GM10266 (cell line): Measurements from ENCODE around the gene ZNF746.

Source experiments
- DNase-seq: peaks from one replicate; pipeline ENCODE4 v3.0.0; 2012; ENCODE audit errors: extremely low spot score
- TF ChIP-seq, protein P1 (sequence below): IDR thresholded peaks from 2 replicates; pipeline ENCODE4 v1.5.1; 2012; ENCODE audit warnings: mild to moderate bottlenecking, low read depth; ENCODE audit not compliant: control insufficient read depth, insufficient read depth; ENCODE audit errors: missing control alignments

Gene ZNF746

DNA sequence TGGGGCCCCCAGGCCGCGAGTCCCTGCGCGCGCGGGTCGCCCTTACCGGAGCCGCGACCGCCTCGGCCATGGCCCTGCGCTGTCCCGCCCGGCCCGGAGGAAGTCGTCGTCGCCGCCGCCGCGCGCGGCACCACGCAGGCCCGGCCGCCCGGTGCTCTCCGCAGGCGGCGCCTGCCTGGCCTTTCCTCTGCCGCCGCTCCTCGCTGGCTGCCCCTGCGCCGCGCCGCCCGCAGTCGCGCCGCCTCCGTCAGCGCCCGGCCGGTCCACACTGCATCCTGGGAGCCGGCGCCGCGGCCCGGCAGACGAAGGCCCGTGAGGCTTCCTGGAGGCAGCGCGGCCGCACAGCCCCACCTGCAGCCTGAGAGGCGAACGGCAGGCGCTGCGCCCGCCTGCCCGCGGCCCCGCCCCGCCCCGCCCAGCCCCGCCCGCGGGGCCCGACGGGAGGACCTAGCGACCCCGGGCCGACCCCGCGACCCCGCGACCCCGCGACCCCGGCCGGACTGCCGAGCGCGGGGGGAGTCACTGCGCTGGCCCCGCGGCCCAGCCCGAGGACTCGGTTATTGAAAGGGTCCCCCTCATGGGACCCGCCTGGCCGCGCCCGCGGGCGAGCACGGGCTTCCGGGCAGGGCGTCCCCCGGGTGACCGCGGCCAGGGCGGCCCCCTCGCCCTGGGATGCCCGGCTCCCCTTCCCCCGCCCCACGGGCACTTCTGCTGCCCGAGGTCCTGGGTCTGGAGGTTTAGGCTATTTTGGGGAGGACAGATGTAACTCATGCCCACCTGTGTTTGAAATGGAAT lies at the start of gene ZNF746:
Gene ZNF746 (minus strand): TSS at position 343 of the 795 bp plus-strand sequence. CDS start 273 bp downstream, at position 70.
- TF ChIP-seq, protein P1, sequence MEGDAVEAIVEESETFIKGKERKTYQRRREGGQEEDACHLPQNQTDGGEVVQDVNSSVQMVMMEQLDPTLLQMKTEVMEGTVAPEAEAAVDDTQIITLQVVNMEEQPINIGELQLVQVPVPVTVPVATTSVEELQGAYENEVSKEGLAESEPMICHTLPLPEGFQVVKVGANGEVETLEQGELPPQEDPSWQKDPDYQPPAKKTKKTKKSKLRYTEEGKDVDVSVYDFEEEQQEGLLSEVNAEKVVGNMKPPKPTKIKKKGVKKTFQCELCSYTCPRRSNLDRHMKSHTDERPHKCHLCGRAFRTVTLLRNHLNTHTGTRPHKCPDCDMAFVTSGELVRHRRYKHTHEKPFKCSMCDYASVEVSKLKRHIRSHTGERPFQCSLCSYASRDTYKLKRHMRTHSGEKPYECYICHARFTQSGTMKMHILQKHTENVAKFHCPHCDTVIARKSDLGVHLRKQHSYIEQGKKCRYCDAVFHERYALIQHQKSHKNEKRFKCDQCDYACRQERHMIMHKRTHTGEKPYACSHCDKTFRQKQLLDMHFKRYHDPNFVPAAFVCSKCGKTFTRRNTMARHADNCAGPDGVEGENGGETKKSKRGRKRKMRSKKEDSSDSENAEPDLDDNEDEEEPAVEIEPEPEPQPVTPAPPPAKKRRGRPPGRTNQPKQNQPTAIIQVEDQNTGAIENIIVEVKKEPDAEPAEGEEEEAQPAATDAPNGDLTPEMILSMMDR: peak; percentile 84
- peak; percentile 99 for DNase-seq

DNA sequence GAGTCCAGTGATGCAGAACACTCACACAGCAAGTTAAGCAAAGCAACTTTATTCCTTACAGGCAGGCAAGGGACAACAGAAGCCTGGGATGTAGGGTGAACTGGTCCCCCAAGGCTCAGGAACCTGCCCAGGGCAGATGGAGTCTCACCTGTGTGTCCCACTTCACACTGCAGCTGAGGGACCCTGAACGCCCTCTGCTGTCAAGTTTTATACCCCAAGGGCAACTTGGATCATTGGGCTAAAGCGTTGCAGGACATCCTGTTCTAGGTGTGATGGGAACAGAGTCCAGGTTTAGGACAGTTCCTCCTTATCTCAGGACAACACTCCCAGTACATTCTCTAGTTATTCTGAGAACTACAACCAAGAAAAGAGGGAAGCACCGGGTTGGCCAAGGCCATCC lies 49.5 kb upstream of the ZNF746 start:
- TF ChIP-seq, protein P1: no peak
- no peak for DNase-seq

DNA sequence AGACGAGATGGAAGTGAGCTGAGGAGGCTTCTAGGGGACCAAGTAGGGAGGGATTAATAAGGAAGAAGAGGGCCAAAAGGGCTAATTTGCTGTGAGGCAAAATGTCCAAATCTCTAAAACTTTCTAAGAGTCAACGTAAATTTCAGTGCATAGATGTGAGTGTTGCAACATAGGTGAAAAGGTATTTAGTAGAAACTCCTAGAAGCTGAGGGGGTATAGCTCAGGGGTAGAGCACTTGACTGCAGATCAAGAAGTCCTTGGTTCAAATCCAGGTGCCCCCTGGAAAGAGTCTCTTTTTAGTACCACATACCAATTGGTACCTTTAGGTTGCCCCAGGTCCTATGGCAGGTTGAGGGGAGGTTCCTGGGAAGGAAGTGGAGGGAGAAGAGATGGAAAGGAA lies 48.7 kb upstream of the ZNF746 start:
- DNase-seq: no peak

DNA sequence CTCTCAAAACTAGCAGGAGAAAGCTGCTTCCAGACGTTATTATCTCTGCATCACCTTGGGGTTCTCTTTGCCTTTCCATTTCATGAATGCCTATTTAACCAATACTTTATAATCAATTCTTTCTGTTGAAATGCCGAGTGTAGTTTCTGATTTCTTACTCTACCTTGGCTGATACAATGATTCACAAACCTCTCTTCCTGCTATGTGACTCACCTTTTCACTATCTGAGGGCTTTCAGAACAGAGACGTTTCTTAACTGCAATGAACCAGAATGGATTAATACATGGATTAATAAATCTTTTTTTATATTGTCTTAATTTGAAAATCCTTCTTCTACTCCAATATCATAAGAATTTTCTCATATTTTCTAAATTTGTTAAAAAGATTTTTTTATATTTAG lies 46.4 kb upstream of the ZNF746 start:
- TF ChIP-seq, protein P1: no peak
- DNase-seq: no peak

More for the DNA sequence above, 48.7 kb upstream of the ZNF746 start:
- TF ChIP-seq, protein P1: no peak

DNA sequence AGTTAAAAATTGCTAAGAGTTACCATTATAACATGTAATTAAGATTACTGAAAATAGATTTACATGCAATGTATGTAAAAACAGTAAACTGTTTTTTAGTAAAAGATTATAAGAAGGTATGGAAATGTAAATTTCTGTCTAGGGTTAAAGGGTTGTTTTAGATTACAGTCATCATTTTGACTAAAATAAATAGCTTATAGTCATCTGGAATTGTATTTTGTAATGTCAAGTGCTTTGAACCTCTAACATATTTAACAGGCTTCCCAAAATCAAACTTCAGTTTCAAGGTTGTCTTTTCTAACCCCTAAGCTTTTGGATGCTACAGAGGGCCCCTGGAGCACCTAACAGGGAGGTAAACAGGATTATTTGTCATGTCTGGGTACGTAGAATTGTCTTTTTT lies 35.0 kb upstream of the ZNF746 start:
- DNase-seq: no peak
- TF ChIP-seq, protein P1: no peak

DNA sequence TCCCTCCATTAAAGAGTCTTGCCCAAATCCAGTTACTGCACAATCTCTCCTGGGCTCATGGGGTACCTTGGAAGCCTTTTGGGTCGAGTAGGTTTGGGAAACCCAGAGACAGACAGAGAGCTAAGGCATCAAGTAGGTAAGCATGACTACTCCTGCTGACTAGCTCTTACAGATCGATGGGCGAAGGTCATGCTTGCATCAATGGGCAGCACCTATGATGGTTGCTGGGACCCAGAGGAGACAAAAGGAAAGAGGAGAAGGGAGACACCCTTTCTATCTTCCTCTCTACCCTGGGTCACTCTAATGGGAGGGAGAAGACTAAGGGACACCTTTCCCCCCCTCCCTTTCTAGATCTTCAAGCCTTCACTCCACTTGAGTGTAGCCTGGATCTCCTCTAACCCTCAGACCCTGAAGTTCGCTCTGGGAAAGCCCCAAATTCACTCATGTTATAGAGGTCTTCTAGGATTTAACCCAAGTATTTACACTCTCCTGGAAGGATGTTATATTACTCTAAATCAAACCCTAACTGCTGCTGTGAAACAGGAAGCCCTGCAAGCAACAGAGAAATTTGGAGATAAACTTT lies 31.6 kb upstream of the ZNF746 start:
- DNase-seq: no peak
- TF ChIP-seq, protein P1: no peak

DNA sequence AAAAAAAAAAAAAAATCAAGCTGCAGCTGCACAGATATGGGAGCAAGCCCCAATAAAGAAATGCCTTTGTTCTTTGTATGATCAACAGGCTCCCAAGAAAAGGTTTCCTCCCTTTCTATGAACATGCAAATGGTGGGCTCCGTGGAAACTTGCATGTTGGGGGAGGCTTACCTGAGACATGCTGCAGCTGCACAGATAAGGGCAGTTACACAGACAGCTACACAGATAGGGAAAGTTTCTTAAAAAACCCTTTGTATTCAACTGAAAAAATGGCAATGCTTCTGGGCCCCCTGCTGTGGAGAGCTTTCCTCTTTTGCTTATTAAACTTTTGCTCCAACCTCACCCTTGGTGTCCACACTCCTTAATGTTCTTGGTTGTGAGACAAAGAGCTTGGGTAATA lies 29.8 kb upstream of the ZNF746 start:
- TF ChIP-seq, protein P1: no peak
- DNase-seq: no peak
